Nephron (organoid): ENCODE results near the gene SLC8A3.
A peak's percentile ranks its signal among the peaks of the same experiment; 100 is the strongest.

Experiments
- H3K27ac Mint-ChIP-seq, 3 experiments: 2 replicates each; pipeline ENCODE4 v1.8.0; 2020; ENCODE audit warnings: mixed read lengths in 3 of 3, mild to moderate bottlenecking in 2 of 3, moderate library complexity in 1 of 3
- H3K27me3 Mint-ChIP-seq: 2 replicates; pipeline ENCODE4 v1.8.0; 2021; ENCODE audit warnings: low read depth, mild to moderate bottlenecking, moderate library complexity, mixed read lengths
- H3K36me3 Mint-ChIP-seq: 2 replicates; pipeline ENCODE4 v1.8.0; 2020; ENCODE audit warnings: low read depth, mixed read lengths
- H3K4me1 Mint-ChIP-seq: 2 replicates; pipeline ENCODE4 v1.8.0; 2020; ENCODE audit warnings: mixed read lengths
- H3K4me3 Mint-ChIP-seq, 3 experiments: 2 replicates each; pipeline ENCODE4 v1.8.0; 2020; ENCODE audit warnings: mild to moderate bottlenecking in 3 of 3, mixed read lengths in 3 of 3, moderate library complexity in 2 of 3
- H3K9me3 Mint-ChIP-seq: 2 replicates; pipeline ENCODE4 v1.8.0; 2020; ENCODE audit warnings: mixed read lengths
- TF ChIP-seq, protein P1 (sequence below), 3 experiments: fragments of 200-600 bp; sonication (generic); IDR thresholded peaks; one replicate each; pipeline ENCODE4 v1.5.0; 2021; ENCODE audit warnings: antibody characterized with exemption in 3 of 3; ENCODE audit not compliant: unreplicated experiment in 3 of 3

Gene SLC8A3

DNA sequence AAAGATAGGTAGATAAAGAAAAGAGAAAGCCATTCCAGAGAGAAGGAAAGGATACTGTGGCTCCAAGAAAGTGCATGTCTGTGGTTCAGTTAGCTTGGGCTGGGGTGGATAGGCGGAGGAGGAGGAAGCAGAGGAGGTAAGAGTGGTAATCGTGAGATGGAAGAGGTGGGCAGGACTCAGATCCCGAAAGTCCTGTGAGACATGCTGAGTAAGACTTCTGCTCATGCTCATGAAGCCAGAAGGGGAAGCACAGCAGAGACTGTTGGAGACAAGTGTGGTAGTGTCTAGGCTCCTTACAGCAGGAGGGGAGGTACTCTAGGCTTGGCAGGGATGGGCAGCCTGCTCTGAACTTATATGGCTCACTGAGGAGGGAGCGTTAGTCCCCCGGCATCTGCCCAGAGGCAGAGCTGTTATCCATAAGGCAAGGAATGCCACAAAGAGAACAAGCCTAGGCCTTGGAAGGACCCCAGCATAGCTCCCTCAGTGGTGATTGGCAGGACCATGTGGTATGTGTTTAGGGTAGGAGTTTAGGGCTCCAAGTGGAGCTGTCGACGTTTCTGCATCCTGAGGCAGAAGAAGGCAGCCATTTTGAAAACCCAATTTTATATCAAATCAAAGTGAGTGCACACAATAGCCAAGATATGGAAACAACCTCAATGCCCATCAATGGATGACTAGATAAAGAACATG lies 174.2 kb downstream of the SLC8A3 start:
- TF ChIP-seq, protein P1, sequence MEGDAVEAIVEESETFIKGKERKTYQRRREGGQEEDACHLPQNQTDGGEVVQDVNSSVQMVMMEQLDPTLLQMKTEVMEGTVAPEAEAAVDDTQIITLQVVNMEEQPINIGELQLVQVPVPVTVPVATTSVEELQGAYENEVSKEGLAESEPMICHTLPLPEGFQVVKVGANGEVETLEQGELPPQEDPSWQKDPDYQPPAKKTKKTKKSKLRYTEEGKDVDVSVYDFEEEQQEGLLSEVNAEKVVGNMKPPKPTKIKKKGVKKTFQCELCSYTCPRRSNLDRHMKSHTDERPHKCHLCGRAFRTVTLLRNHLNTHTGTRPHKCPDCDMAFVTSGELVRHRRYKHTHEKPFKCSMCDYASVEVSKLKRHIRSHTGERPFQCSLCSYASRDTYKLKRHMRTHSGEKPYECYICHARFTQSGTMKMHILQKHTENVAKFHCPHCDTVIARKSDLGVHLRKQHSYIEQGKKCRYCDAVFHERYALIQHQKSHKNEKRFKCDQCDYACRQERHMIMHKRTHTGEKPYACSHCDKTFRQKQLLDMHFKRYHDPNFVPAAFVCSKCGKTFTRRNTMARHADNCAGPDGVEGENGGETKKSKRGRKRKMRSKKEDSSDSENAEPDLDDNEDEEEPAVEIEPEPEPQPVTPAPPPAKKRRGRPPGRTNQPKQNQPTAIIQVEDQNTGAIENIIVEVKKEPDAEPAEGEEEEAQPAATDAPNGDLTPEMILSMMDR (IDR thresholded peaks at IDR 0.05; ENCODE audit: unreplicated experiment in 3 of 3): no peak
- peaks cover 43% of the 10 kb centered on the region for H3K4me1 Mint-ChIP-seq
- H3K4me3 Mint-ChIP-seq: no peak overlapping the region
- H3K27ac Mint-ChIP-seq: peak overlapping the region in 1 of 3 experiments; percentile 17
- H3K36me3 Mint-ChIP-seq: peaks cover 7% of the 10 kb centered on the region
- peaks cover 19% of the 10 kb centered on the region for H3K27me3 Mint-ChIP-seq
- H3K9me3 Mint-ChIP-seq: no peaks in the 10 kb centered on the region

GRCh38 chr14:70013271-70013873 lies 175.4 kb downstream of the SLC8A3 start:
- Mint-ChIP-seq H3K4me1 (peaks cover 42% of the 10 kb centered on the region), H3K27me3 (peaks cover 19% of the 10 kb centered on the region), H3K27ac (peak overlapping the region in 1 of 3 experiments; percentile 2), H3K4me3 (no peak overlapping the region), H3K36me3 (peaks cover 7% of the 10 kb centered on the region), H3K9me3 (no peaks in the 10 kb centered on the region)
- TF ChIP-seq, protein P1 (IDR thresholded peaks at IDR 0.05; ENCODE audit: unreplicated experiment in 3 of 3): peak; percentile 25 to 53 (median 31)

DNA sequence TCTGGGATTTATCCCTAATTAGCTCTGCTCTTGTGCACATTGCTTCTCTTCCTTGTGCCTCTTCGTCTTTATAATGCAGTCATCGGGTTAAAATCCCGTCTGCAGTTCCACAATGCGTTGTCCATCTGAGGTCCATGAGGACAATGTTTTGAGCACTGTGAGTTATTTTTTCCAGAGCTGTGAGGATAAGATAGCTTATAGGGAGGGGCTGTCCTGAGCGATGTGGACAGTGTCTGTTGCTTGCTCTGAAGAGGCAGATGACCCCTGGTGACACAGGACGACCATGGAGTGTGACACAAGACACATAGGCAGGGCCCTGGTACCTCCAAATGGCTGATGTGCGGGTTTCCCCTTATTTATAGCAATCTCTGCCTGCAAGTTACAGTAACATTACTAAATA lies 177.0 kb downstream of the SLC8A3 start:
- H3K27ac Mint-ChIP-seq: no peak overlapping the region
- H3K4me3 Mint-ChIP-seq: no peak overlapping the region
- H3K9me3 Mint-ChIP-seq: no peaks in the 10 kb centered on the region
- TF ChIP-seq, protein P1 (IDR thresholded peaks at IDR 0.05; ENCODE audit: unreplicated experiment in 3 of 3): no peak
- H3K36me3 Mint-ChIP-seq: peaks cover 7% of the 10 kb centered on the region
- H3K4me1 Mint-ChIP-seq: peaks cover 39% of the 10 kb centered on the region
- peaks cover 18% of the 10 kb centered on the region for H3K27me3 Mint-ChIP-seq

DNA sequence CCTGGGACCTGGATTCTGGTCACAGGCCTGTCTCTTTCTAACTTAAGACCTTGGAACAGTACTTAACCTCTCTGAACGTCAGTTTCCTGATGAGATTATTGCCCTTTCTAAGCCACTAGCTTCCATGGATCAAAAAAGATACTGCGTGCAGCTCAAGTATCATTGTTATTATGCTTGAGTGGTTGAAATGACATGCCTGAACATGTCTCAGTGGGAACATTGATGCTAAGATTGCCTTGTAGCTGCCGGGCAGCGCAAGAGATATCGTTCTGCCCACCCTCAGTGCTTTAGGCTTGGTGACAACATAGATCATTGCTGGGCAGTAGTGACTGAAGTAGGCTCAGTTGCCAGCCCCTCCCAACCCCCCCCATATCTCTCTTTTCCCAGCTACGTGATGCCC lies 177.7 kb downstream of the SLC8A3 start:
- peaks cover 19% of the 10 kb centered on the region for H3K27me3 Mint-ChIP-seq
- TF ChIP-seq, protein P1 (IDR thresholded peaks at IDR 0.05; ENCODE audit: unreplicated experiment in 3 of 3): no peak
- H3K4me1 Mint-ChIP-seq: peaks cover 39% of the 10 kb centered on the region
- no peaks in the 10 kb centered on the region for H3K9me3 Mint-ChIP-seq
- H3K36me3 Mint-ChIP-seq: peaks cover 7% of the 10 kb centered on the region
- no peak overlapping the region for H3K4me3 Mint-ChIP-seq
- H3K27ac Mint-ChIP-seq: no peak overlapping the region

- peaks cover 16% of the 10 kb centered on the region for H3K27me3 Mint-ChIP-seq
- peaks cover 39% of the 10 kb centered on the region for H3K4me1 Mint-ChIP-seq
- H3K36me3 Mint-ChIP-seq: peaks cover 7% of the 10 kb centered on the region
- H3K27ac Mint-ChIP-seq: no peak overlapping the region
- TF ChIP-seq, protein P1 (IDR thresholded peaks at IDR 0.05; ENCODE audit: unreplicated experiment in 3 of 3): no peak
- H3K4me3 Mint-ChIP-seq: no peak overlapping the region
- H3K9me3 Mint-ChIP-seq: no peaks in the 10 kb centered on the region
These were observed 178.8 kb downstream of the SLC8A3 start for GRCh38 chr14:70009961-70010360.
